SHP77 (cell line): Measurements from ENCODE around the gene SGF29.
"Not testable (repeated sequence)": the region's sequence is repeated elsewhere in the genome, so short reads cannot be mapped to it uniquely, and the experiment has no call there.

Source experiments
- DNase-seq, 2 experiments: peaks; one replicate each; lab custom pipeline; 2025; lab: John Stamatoyannopoulos, UW

SGF29 gene

GRCh38 chr16:28532940-28533647 is 20.6 kb upstream of the SGF29 start:
- DNase-seq, result no peak

DNA sequence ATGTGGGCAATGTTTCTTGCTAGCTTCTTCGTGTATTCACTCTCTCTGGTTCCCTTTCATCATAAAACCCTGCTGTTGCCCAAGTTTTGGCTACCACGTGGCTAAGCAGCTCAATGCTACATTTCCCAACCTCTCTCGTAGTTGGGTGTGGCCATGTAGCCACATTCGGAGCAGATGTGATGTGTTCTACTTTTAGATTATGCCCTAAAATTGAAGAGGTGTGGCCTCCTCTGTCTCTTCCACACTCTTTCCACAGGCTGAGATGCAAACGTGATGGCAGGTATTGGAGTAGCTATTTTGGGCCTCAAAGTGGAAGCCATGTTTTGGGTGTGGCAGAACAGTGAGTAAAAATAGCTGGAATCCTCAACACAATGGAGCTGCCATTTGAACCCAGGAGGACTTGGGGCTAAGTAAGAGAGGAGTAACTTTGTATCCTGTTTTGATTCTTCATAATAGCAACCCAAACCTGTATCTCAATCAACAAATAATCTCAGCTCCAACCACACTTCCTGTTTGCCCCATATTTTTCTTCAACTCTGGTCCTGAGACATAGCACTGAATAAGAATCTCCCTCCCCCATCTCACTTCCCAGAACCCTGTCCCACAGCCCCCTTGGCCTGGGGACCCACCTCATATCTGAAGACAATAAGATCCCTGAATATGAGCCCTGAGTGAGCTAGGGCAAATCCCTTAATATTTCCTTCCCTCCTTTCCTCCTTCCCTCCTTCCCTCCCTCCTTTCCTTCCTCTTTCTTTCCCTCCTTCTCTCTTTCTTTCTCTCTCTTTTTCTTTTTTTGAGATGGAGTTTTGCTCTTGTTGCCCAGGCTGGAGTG is 19.0 kb upstream of the SGF29 start:
- DNase-seq, result no peak

- DNase-seq, result no peak
Observed at GRCh38 chr16:28537076-28537475, 16.6 kb upstream of the SGF29 start.

- DNase-seq, result no peak
Observed at GRCh38 chr16:28537964-28538732, 15.6 kb upstream of the SGF29 start.

DNA sequence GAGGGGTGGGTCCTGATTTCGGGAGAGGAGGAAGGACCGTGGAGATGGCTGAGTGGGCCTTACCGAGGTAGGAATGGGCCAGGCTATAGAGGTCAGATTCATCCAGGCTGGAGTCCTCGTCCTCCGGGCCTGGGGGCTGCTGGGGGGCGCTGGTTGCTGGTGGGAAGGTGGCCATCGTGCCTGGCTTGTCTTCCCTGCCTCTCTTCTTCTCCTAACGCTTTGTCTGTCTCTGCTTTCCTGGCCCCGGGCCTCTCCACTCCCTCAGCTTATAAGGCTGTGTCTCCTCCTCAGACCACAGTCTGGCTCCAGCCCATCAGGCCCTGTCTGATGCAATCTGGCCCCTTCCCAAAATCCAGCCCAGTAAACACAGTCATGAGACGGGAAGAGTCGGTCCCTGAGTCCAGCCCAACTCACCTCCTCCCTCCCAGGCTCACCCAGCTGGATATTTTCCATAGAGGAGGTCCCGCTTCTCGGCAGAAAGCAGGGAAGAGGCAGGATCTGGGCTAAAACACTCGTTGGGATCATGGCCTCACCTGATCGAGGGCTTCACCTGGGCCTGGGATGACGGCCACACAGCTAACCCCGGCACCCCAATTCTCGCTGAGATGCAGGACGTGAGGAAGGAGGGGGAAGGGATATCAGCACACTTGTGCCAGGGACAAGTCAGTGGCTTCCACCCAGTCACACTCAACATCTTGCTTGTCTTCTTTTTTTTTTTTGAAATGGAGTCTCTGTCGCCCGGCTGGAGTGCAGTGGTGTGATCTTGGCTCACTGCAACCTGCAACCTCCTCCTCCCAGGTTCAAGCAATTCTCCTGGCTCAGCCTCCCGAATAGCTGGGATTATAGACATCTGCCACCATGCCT is 14.8 kb upstream of the SGF29 start, which contains the start of gene NUPR1:
Gene NUPR1, minus strand, starts transcription at position 242 of the 864 bp plus-strand sequence. Its CDS starts 67 bp downstream, at position 175.
- peak; percentile 37 to 68 for DNase-seq

- DNase-seq, result no peak
Observed at GRCh38 chr16:28540346-28540745, 13.4 kb upstream of the SGF29 start.

- DNase-seq, result no peak
Observed at GRCh38 chr16:28542646-28543045, 11.1 kb upstream of the SGF29 start.

DNA sequence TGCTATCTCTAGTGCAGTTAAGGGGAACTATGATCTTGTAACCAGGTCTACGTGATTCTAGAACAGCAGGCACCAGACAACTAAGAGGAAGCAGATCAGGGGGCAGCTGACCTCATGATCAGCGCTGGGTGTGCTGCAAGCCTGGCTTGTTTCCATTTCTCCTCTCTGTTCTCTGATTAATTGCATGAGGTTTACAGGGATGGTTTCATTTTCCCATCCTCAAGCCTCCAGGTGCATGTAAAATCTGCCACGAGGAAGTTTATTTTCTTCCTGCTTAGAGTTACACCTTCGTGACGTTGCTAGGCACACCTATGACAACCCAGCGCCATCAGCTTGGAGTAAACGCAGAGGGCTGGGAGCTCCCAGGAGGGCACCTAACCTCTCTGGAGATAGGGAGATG is 10.6 kb upstream of the SGF29 start:
- no peak for DNase-seq

- DNase-seq, result no peak
Observed at GRCh38 chr16:28544998-28545397, 8.7 kb upstream of the SGF29 start.

DNA sequence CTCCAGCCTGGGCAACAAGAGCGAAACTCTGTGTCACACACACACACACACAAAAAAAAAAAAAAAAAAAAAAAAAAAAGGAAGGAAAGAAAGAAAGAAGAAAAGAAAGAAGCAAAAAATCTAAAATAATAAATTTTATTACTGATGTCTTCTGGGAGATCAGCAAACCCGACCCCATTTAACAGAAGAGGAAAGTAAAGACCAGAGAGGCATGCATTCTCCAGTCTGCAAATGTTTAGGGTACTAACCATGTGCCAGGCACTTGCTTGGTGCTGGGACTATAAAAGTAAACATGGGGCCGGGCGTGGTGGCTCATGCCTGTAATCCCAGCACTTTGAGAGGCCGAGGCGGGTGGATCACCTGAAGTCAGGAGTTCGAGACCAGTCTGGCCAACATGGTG is 7.8 kb upstream of the SGF29 start:
- DNase-seq, result not testable (repeated sequence)

DNA sequence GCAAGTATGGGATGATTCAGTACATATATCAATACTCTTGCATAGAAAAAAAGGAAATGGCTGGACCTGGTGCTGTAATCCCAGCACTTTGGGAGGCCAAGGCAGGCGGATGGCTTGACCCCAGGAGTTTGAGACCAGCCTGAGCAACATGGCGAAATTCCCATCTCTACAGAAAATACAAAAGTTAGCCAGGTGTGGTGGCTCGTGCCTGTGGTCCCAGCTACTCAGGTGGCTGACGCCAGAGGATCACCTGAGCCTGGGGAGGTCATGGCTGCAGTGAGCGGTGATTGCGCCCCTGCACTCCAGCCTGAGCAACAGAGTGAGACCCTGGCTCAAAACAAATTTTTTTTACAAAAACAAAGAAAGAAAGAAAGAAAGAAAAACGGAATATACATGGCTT is 7.1 kb upstream of the SGF29 start:
- no peak for DNase-seq

GRCh38 chr16:28548306-28548802 is 5.4 kb upstream of the SGF29 start:
- DNase-seq, result no peak

GRCh38 chr16:28549301-28549899 is 4.3 kb upstream of the SGF29 start:
- DNase-seq, result peak; percentile 7 to 31

- no peak for DNase-seq
Observed at GRCh38 chr16:28554634-28555423, 1.1 kb downstream of the SGF29 start.

- DNase-seq, result no peak
Observed at GRCh38 chr16:28555561-28555960, 1.8 kb downstream of the SGF29 start.

DNA sequence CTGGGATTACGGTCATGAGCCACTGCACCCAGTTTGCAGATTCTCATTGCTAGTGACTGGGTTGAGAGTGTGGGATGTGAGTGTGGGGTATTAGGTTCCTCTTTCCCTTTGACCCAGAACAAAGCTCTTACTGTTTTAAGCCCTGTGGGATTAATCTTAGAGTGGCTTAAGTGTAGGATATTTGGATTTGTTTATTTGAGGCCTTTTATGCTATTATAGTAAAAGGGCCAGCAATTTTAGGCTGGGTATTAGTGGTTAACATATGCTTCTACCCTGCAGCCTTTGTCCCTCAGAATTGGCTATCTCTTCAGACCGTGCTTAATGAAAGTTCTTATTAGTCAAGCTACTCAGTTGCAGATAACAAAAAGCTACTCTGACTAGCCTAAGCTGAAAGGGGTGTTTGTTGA is 3.2 kb downstream of the SGF29 start:
- DNase-seq, result no peak

DNA sequence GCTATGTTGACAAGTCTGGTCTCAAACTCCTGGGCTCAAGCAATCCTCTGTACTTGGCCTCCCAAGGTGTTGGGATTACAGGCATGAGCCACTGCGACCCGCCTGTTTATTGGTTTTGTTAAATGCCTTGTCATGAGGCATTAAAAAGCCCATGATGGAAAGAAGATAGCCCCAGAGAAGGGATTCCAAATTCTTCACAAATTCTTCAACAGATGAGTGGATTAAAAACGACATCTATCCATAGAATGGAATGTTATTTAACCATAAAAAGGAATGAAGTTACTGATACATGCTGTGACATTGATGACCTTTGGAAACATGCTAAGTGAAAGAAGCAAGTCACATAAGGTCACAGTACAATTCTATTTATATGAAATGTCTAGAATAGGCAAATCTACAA is 4.7 kb downstream of the SGF29 start:
- DNase-seq, result no peak

GRCh38 chr16:28561557-28562187 is 8.0 kb downstream of the SGF29 start:
- no peak for DNase-seq

DNA sequence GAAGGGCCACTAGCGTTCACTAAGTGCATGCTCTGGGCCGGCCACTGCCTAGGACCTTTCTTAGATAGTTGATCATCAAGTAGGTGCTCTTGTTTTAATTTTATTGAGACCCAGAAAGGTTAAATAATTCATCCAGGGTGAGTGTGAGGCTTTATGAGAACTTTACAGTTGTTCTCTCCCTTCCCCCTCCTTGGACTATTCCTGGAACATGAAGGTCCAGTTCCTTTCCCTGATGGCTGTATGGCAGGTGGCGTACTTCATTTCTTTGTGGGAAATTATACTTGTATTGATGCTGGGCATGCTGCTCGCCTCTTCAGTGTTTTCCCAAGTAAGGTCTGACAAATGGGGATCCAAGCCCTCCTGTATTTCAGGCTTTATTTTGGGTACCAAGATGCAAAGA is 8.5 kb downstream of the SGF29 start:
- DNase-seq, result no peak

- DNase-seq, result no peak
Observed at GRCh38 chr16:28563218-28563617, 9.5 kb downstream of the SGF29 start.
